Right atrium auricular region (tissue), 2 donors: ENCODE data around the gene CNTNAP5. TPM values are rescaled to one million over a fixed set of nuclear protein-coding genes. Genes with fewer than 3 reads are reported as not detected.

Experiments used
- DNase-seq: peaks from one replicate; pipeline ENCODE4 v3.0.0-alpha.2; 2019; ENCODE audit warnings: low spot score
- H3K27ac ChIP-seq, 2 donors: fragments of 200-600 bp; sonication (generic); 1 replicate in 1 of 2; 2 replicates in 1 of 2; pipeline ENCODE4 v1.5.1; 2016 to 2019
- H3K27me3 ChIP-seq, 2 donors: fragments of 200-600 bp; sonication (generic); one replicate each; pipeline versions ENCODE4 v1.5.1 to v1.6.0; 2017 to 2019
- H3K36me3 ChIP-seq: fragments of 200-600 bp; sonication (generic); one replicate; pipeline ENCODE4 v1.5.1; 2016
- H3K4me1 ChIP-seq, 2 donors: fragments of 200-600 bp; sonication (generic); one replicate each; pipeline versions ENCODE4 v1.5.1 to v1.6.0; 2017 to 2019
- H3K4me3 ChIP-seq, 2 donors: fragments of 200-600 bp; sonication (generic); 1 replicate in 1 of 2; 2 replicates in 1 of 2; pipeline ENCODE4 v1.5.1; 2017 to 2019; ENCODE audit warnings: mild to moderate bottlenecking in 1 of 2, moderate library complexity in 1 of 2
- H3K9me3 ChIP-seq, 2 donors: fragments of 200-600 bp; sonication (generic); one replicate each; pipeline ENCODE4 v1.5.1; 2019
- total RNA-seq, 2 donors: library from RNA; depleted of rRNA; stranded (reverse); fragments of >200 nt; gene quantifications; one replicate each; pipeline ENCODE4 v1.1.0, GENCODE V29; 2016
- TF ChIP-seq, protein P1 (sequence below), 2 donors: fragments of 200-600 bp; sonication (generic); IDR thresholded peaks; one replicate each; pipeline ENCODE4 v1.5.1; 2019; ENCODE audit warnings: antibody characterized with exemption in 2 of 2

CNTNAP5 gene
- total RNA-seq, 2 donors from 2014 or later = not detected

- Histone ChIP-seq H3K4me3 (no peak overlapping the region), H3K36me3 (no peaks in the 10 kb centered on the region), H3K4me1 (no peaks in the 10 kb centered on the region), H3K27me3 (no peaks in the 10 kb centered on the region), H3K9me3 (no peaks in the 10 kb centered on the region), H3K27ac (no peak overlapping the region)
- no peak for DNase-seq
- TF ChIP-seq, protein P1, sequence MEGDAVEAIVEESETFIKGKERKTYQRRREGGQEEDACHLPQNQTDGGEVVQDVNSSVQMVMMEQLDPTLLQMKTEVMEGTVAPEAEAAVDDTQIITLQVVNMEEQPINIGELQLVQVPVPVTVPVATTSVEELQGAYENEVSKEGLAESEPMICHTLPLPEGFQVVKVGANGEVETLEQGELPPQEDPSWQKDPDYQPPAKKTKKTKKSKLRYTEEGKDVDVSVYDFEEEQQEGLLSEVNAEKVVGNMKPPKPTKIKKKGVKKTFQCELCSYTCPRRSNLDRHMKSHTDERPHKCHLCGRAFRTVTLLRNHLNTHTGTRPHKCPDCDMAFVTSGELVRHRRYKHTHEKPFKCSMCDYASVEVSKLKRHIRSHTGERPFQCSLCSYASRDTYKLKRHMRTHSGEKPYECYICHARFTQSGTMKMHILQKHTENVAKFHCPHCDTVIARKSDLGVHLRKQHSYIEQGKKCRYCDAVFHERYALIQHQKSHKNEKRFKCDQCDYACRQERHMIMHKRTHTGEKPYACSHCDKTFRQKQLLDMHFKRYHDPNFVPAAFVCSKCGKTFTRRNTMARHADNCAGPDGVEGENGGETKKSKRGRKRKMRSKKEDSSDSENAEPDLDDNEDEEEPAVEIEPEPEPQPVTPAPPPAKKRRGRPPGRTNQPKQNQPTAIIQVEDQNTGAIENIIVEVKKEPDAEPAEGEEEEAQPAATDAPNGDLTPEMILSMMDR (IDR thresholded peaks at IDR 0.05) = no peak
Measured at GRCh38 chr2:124320051-124320688, 295.1 kb downstream of the CNTNAP5 start.

DNA sequence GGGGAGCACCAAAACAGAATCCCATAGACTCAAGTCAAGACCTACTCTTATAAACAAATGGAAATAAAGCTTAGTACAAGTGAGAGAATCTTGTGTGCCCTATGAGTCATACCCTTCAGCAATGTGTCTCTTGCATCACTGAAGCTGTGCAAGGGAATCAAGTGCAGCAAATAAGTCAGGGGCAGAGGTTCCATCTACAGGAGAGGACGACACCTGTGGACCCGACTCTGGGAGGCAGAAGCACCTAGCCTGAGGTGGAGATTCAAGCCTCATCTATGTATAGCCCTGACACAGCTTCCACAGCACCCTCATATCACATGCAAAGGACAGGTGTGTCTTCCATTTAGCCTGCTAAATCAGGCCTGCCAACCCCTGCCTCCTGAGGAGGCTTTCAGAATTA lies 298.2 kb downstream of the CNTNAP5 start:
- Histone ChIP-seq H3K36me3 (no peaks in the 10 kb centered on the region), H3K27me3 (no peaks in the 10 kb centered on the region), H3K27ac (no peak overlapping the region), H3K4me1 (no peaks in the 10 kb centered on the region), H3K9me3 (no peaks in the 10 kb centered on the region), H3K4me3 (no peak overlapping the region)
- TF ChIP-seq, protein P1 (IDR thresholded peaks at IDR 0.05) = no peak
- DNase-seq = no peak

GRCh38 chr2:124325667-124326440 lies 300.8 kb downstream of the CNTNAP5 start:
- no peak for DNase-seq
- H3K4me3 ChIP-seq = no peak overlapping the region
- TF ChIP-seq, protein P1 (IDR thresholded peaks at IDR 0.05) = peak in 1 of 2 donors; percentile 23
- no peak overlapping the region for H3K27ac ChIP-seq
- no peaks in the 10 kb centered on the region for H3K9me3 ChIP-seq
- H3K27me3 ChIP-seq = no peaks in the 10 kb centered on the region
- H3K4me1 ChIP-seq = no peaks in the 10 kb centered on the region
- no peaks in the 10 kb centered on the region for H3K36me3 ChIP-seq

GRCh38 chr2:124327303-124327702 lies 302.2 kb downstream of the CNTNAP5 start:
- Histone ChIP-seq H3K36me3 (no peaks in the 10 kb centered on the region), H3K27ac (no peak overlapping the region), H3K4me1 (no peaks in the 10 kb centered on the region), H3K9me3 (no peaks in the 10 kb centered on the region), H3K27me3 (no peaks in the 10 kb centered on the region), H3K4me3 (no peak overlapping the region)
- TF ChIP-seq, protein P1 (IDR thresholded peaks at IDR 0.05) = no peak
- DNase-seq = no peak

DNA sequence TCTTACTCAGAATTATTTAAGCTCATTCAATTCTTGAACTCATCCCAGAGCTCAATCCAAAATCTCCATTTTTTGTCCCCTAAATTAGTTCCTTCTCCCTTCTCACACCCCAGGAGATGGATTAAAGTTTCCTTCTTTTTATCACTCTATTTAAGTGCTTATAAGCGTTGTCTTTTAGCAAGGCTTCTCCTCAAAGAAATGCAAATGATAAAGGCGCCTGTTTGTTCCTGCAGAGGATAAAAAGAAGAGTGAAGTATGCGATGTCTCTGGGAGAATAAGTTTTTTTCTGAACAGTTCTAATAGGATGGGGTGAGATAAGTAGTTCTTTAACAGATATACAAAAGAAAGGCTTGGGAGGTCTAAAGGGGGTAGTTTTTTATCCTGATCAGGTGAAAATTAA lies 303.3 kb downstream of the CNTNAP5 start:
- no peaks in the 10 kb centered on the region for H3K9me3 ChIP-seq
- no peaks in the 10 kb centered on the region for H3K36me3 ChIP-seq
- no peak overlapping the region for H3K27ac ChIP-seq
- H3K4me3 ChIP-seq = no peak overlapping the region
- no peak for DNase-seq
- no peaks in the 10 kb centered on the region for H3K4me1 ChIP-seq
- H3K27me3 ChIP-seq = no peaks in the 10 kb centered on the region
- TF ChIP-seq, protein P1 (IDR thresholded peaks at IDR 0.05) = no peak
